GM19238 (cell line): Measurements from ENCODE around the gene YIF1B.

ENCODE experiments used
- DNase-seq: peaks from one replicate; pipeline ENCODE4 v3.0.0; 2011; ENCODE audit warnings: low spot score; ENCODE audit not compliant: insufficient read length

The YIF1B gene

DNA sequence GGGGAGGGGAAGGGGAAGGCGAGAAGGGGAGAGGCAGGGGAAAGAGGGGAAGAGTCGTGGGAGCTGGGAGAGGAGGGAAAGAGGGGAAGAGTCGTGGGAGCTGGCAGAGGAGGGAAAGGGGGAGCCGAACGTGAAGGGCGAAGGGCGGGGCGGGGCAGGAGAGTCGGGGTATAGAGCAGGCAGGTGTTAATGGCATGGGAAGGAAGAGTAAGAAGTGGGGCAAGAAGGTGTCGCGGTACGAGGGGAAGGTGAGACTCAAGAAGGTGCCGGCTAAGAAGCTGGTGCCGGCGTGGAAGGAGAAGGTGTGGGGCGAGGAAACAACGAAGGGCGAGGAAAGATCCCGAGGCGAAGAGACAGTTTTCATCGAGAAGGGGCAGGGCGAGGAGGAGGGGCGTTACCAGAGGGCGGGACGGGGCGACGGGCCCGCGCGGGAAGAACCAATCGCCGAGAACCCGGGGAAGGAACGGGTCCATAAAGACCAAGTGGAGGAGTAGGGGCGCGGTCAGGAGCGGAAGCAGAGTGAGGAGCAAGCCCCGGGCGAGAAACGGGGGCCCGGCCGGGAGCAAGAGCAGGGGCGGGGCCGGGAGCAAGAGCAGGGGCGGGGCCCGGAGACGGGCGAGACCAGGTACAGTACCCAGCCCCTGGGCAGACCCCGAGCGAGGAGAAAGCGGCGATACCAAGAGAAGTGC lies 20.3 kb upstream of the YIF1B start:
- DNase-seq: peak; percentile 95

DNA sequence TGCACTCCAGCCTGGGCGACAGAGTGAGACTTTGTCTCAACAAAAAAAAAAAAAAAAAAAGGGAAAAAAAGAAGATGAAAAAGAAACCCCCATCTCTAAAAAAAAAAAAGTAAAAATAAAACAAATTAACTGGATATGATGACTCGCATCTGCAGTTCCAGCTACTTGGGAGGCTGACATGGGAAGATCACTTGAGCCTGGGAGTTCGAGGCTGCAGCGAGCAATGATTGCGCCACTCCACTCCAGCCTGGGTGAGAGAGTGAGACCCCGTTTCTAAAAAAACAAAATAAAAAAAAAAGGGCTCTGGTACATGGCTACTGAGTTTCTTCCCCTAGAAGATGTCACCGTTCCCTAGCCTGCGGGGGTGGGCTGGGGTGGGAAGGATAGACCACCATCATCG lies 17.5 kb upstream of the YIF1B start:
- DNase-seq: no peak

DNA sequence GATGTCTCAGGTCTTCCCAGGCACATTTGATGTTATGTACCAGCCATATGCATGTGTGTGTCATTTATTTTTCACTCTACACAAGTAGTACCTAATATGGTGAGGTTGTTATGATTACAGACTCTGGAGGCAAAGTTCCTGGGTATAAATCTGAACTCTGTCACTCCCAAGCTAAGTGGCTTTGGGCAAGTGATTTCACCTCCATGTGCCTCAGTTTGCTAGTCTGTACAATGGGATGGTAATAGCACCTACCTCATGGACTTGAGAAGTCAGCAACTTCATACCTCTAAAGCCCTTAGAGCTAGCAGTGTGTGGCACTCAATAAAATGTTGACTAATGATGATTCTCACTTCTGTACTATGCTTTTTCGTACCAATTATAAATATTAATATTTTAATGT lies 16.0 kb upstream of the YIF1B start:
- no peak for DNase-seq

DNA sequence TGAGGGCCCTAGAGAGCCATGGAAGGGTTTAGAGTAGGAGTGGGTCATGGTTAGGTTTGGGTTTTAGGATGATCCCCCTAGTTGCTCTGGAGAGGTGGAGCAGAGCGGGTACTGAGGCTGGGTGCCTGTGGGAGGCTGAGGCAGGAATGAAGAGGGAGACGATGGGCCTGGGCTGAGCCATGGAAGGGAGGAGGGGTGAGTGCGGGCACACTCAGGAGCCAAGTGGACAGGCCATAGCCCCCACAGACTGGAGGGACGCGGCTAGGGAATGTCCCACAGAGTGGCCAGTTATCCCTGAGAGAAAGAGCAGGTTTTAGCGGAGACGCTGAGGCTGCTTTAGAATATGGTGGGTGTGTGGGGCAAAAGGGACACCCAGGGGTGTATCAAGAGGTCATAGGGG lies 13.9 kb upstream of the YIF1B start:
- DNase-seq: no peak

DNA sequence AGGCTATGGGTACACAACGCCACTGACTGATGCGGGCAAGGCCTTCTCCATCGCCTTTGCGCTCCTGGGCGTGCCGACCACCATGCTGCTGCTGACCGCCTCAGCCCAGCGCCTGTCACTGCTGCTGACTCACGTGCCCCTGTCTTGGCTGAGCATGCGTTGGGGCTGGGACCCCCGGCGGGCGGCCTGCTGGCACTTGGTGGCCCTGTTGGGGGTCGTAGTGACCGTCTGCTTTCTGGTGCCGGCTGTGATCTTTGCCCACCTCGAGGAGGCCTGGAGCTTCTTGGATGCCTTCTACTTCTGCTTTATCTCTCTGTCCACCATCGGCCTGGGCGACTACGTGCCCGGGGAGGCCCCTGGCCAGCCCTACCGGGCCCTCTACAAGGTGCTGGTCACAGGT lies 10.8 kb upstream of the YIF1B start:
- DNase-seq: no peak

DNA sequence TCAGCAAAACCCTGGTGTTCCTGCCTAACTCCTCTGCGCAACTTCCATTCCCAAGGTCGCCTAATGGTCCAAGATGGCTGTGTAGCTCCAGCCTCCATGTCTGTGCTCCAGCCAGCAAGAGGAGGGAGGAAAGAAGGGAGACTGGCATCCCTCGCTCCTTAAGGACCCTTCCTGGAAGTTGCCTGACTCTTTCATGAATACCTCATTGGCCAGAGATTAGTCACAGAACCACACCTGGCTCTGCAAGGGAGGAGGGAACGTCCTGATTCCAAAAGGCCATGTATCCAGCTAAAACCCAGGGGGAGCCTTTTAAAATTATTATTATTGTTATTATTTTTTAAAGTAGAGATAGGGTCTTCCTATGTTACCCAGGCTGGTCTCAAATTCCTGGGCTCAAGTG lies 8.7 kb upstream of the YIF1B start:
- DNase-seq: no peak

DNA sequence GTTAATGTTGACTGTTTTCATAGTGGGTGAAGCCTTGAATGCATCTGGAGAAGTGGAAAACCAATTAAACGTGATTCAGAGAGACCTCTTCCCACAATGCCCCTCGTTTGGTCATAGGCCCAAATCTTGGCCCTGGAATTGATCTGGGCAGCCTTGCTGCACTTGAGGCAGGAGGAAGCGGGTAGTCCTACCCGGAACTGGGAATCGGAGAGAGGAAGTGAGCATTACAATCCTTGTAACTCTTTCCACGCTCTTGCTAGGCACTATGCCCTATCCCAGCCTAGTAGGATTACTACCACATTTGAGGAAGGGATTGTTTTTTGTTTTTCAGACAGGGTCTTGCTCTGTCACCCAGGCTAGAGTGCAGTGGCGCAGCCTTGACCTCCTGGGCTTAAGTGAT lies 7.5 kb upstream of the YIF1B start:
- no peak for DNase-seq

DNA sequence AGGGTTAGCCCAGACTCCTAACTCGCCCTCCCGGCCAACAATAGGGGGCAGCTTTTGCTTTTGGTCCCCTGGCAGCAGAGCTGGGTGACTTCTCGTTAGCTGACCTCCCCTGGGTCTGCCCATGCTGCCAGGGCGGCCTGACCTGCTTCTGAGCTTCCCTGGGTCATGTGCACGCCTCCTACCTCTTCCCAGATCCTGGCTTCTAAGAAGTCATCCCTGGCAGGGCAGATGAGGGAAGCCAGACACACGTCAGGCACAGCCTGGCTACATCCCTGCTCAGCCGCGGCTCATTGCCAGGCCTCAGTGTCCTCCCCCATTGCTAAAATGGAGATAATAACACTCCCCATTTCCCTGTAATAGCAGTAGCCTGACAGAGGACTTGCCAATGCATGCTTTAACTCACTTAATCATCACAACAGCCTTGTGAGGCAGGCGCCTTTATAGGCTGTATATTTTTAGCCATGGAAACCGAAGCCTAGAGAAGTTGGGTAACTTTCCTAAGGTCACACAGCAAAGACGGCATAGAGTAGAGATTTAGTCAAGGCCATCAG lies 6.0 kb upstream of the YIF1B start:
- DNase-seq: no peak

DNA sequence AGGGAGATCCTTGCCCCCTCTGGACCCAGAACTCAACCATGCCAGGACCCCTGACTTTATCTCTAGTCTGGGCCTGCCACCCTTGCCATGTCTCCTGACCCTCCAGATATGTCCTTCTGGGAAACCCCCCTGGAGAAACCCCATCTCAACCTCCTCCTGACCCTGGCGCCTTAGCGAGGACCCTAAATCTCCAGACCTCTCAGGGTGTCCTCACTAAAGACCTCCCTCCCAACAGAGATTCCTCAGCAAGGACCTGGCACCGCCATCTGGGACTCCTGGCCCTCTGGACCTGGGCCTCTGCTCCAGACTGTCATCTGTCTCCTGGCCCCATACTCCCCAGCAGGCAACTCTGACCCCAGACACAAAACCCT lies 5.2 kb upstream of the YIF1B start:
- DNase-seq: no peak

DNA sequence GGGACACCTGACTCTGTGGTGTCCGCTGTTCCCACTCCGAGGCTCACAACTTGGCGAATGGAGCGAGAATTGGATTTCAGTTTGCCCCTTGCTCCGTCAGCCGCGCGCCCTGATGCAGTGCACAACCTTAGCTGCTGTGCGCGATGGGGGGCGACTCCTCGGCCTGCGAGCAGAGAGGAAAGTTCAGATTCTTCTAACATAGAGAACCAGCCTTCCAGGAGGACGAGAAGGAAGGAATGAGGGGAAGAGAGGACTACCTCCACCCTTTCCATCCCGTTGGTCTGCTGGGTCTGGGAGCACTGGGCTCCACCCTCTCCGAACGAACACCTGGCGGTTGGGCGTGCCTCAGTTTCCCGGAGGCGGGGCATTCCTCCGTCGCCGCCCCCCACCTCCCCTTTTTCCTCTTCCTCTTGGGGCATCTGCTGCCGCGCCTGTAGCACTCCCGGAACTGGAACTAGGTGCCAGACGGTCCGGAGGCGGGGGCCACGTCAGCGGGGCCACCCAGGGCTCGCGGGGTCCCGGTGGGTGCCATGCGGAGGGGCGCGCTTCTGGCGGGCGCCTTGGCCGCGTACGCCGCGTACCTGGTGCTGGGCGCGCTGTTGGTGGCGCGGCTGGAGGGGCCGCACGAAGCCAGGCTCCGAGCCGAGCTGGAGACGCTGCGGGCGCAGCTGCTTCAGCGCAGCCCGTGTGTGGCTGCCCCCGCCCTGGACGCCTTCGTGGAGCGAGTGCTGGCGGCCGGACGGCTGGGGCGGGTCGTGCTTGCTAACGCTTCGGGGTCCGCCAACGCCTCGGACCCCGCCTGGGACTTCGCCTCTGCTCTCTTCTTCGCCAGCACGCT lies 3.9 kb upstream of the YIF1B start, which contains the start of gene KCNK6:
Gene KCNK6, plus strand, starts transcription at position 425 of the 838 bp plus-strand sequence. Its CDS starts 106 bp downstream, at position 531.
- DNase-seq: no peak

DNA sequence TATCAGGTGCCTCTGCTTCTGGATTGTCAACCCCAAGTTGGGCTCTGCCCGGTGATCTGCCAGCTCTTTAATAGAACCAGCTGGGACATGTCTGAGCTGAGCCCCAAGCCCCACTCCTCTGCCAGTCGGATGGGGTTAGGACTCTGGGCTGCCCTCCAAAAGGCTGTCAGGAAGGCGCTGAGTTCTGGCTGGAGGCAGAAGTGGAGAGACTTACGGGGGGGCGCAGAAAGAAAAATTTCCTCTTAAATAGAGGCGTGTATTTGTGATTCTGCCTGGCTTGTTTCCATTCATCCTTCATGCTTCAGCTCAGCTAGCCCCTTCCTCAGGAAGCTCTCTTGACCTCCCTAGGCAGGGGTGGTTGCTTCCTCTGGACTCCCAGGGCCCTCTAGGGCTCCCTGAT lies 2.9 kb upstream of the YIF1B start:
- no peak for DNase-seq

DNA sequence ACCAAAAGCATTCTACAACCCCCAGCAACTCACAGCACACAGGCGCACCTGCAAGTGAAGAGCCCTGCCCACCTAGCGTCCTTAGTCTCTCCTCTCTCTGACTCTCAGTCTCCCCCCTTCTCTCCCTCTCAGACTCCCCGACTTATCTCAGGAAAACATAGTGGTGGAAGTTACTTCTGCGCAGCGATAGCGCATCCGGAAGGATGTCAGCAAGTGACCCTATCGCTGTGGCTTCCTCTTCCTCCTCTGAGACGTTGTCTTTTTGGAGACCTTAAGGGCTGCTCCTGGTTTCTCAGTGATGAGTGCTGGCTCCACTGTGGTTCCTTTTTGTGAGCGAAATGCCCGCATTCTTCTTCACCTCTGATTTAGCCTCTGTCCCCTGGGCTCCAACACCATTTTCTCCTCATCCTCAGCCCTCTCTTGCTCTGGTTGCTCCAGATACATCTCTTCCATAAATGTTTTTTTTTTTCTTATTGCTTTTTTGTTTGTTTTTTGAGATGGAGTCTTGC lies 1.4 kb upstream of the YIF1B start:
- no peak for DNase-seq

DNA sequence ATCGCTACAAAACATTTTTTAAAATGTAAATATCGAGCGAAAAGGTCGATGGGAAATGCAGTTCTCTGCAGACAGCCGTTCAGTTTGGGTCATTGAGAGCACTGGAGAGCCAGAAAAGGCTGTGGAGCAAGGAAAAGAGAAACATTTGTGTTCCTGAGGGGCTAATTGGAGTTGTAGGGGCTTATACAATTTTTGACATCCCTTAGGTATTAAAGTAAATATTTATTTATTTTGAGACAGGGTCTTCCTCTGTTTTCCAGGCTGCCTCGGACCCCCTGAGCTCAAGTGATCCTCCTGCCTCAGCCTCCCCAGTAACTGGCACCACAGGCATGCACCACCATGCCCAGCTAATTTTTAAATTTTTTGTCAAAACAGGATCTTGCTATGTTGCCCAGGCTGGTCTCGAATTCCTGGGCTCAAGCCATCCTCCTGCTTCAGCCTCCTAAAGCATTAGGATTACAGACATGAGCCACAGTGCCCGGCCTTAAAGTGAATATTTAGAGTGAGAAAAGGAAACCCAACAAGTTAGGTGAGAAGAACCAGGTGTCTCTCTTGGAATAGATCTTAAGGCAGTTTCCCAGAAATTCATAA lies 825 bp upstream of the YIF1B start:
- DNase-seq: no peak

DNA sequence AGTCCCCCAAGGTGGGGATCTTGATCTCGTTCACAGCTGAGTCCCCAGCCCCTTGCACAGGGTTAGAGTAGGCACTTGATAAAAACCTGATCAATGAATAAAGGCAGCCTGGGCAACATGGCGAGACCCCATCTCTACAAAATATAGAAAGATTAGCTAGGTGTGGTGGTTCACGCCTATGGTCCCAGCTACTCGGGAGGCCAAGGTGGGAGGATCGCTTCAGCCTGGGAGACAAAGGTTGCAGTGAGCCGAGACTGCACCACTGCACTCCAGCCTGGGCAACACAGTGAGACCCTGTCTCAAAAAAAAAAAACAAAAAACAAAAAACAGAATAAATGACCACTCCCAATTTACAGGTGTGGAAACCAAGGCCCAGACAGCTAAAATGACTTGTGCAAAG lies 4.8 kb downstream of the YIF1B start:
- DNase-seq: no peak

DNA sequence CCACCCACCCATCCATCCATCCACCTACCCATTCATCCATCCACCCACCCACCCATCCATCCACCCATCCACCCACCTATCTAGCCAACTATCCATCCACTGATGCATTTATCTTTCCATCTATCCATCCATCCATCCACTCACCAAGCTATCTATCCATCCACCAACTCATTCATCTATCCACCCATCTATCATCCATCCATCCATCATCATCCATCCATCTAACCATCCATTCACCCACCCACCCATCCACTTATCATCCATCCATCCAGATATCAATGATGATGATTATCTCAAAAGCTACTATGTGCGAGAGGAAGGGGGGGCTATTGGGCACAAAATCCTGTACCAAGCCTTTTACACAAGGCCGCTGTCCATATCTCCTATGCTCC lies 5.5 kb downstream of the YIF1B start:
- DNase-seq: no peak

DNA sequence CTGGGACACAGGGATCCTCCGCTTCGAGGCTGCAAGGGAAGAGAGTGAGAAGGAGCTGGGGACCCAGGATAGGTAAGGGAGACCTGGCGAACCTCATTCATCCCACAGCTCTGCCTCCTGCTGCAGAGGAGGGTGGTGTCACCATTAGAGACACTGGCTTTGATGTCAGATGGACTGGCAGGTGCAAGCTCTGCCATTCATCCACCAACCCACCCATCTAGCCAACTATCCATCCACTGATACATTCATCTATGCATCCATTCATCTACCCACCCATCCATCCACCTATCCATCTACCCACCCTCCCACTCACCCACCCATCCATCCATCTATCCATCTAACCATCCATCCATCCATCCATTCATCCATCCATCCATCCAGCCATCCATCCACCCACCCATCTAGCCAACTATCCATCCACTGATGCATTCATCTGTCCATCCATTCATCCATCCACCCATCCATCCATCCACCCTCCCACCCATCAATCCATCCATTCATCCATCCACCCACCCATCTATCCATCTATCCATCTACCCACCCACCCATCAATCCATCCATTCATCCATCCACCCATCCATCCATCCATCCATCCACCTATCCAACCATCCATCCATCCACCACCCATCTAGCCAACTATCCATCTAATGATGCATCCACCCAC lies 6.0 kb downstream of the YIF1B start:
- DNase-seq: no peak

DNA sequence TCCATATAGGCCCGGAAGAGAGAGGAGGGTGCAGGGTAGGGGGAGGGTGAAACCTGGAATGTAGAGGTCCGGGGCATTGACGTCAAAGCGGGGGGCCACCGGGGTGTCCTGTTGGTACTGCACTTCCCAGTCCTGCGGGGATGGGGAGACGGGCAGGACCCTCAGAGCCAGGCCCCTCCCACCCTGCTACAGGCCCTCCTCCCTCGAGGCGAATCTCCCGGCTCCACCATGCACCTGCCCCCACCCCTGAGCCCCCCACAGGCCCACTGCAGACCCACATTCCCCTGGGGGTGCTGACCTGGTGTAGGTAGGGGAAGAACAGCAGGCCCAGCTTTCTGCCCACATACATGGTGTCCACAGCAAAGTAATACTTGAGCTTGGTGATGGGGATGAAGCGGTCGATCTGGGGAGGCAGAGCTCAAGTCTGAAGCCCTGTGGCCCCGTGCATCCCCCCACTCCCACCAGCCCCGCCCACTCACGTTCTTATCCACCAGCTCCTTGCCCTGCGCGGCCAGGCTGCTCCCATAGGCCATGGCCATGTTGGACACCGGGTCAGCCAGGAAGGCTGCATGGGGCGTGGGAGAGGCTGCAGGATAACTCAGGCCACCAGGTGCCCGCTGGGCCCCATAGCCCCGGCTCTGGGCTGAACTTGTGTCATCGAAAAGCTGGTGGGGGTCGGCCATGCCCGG lies 6.7 kb downstream of the YIF1B start:
- no peak for DNase-seq

DNA sequence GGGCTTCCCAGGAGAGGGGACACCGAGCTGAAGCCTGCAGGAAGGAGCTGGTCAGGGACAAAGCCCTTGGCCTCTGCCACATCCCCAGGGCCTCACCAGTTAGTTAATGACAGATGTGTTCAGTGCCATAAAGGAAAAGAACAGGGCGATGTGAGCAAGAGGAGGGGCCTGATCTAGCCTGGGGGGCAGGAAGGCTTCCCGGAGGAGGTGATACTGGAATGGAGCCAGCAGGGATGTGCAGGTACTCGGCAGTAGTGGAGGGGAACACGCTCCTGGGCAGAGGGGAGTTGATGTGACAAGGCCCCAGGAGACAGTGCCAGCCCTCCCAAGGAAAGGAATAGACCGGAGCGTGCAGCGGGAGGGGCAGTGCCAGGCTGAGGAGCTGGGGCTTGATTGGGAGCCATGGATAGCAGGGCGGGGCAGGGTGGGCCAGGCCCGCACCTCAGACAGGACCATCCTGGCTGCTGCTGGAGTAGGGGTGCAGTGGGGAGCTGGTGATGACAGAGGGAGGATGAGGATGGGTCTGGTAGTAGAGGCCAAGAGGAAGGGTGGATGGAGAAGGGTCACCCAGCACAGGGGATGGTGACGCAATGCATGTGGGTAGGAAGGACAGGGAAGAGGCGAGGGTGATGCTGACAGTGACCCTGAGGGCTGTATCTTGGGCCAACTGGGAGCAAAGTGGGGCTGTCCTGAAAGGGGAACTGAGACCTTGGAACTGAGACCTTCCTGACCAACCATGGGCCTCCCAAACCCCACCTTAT lies 7.6 kb downstream of the YIF1B start:
- no peak for DNase-seq

DNA sequence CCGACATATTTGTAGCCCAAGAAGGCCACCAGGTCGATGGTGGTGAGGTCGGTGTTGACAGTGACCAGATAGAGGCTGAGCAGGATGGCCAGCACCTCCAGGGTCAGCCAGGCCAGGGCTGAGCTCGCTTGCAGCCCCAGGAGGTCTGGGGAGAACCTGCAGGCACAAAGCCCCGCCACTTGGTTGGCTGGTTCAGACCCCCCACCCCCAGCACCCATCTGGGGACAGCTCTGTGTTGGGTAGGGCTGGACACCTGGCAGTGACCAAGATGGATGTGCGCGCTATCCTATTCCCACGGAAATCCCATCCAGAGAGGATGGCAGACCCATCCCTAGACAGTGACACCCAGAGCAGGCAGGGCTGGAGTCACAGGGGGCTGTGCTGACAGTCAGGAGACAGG lies 8.2 kb downstream of the YIF1B start:
- DNase-seq: no peak

DNA sequence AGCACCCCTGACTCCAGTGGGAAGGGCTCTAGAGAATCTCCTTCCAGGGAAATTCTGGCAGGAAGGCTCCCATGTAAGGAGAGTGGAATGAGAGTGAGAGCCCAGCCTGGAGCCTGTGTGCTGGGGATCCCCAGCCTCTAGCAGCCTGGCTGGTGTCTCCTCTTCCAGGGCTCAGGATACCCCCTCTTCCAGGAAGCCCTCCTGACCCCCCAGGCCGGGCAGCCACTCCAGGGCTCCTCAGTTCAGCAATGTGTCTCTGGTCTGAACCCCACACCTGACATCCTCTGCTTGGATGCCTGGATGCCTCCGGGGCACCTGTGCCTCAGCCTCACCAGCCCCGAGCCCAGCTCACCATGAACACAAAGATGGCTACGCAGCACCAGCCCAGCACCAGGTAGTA lies 8.7 kb downstream of the YIF1B start:
- no peak for DNase-seq
